GM18508 (cell line): ENCODE data around the gene SLC30A10.
"Not testable (repeated sequence)": the region's sequence is repeated elsewhere in the genome, so short reads cannot be mapped to it uniquely, and the experiment has no call there.

ENCODE experiments used
- ATAC-seq: cut with Tn5 transposase; IDR thresholded peaks from one replicate; pipeline ENCODE4 v1.9.1; 2021; ENCODE audit warnings: moderate number of reproducible peaks; ENCODE audit not compliant: insufficient read depth, unreplicated experiment

Gene SLC30A10

GRCh38 chr1:219927956-219928790 lies at the start of gene SLC30A10:
Gene SLC30A10 (minus strand): TSS chr1:219928557. CDS start chr1:219928440, 117 bp downstream.
- no peak for ATAC-seq

DNA sequence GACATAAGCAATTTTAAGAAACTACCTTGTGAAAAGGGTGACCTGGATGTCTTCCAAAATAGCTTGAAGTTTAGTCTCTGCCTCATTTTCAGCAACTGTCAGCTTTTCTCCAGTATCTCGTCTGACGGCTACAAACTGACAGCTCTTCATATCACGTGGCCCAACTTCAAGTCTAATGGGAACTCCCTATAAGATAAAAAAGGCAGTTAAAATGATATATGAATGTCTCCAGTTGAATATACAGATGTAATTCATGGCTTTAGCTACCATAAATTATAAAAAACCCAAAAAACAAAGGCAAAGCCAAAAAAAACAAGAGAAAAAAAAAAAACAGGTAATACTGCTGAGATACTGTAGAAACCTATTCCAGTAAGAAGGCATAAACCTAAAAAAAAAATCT lies 44.9 kb upstream of the SLC30A10 start:
- no peak for ATAC-seq

DNA sequence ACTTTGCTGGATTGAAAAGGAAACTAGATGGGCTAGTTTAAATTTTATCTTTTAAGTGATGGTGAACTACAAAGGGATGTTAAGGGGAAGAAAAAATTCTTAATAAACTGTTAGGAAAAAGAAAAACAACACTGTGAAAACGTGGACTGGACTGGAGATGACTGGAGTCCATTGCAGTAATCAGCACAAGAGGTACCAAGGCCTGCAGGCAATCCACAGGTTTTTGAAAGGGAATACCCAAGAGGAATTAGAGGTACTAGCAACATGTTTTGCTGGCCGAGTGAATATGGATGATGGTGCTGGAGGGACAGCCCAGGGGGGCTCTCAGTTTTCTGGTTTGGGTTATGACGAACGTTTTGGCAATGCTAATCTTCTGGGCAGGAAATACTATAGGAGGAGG lies 39.0 kb upstream of the SLC30A10 start:
- no peak for ATAC-seq

DNA sequence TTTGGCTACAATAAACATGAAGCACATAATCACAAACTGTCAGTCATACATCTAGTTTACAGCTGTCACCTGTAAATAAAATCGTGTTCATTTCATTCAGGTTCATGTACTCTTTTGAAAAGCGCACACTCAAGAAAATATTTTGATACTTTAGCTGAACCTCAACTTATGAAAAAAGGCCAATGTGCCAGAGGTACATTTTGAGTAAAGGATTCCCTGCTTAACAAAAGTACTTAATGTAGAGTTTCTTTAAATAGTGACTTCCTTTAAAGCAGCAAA lies 37.7 kb upstream of the SLC30A10 start:
- no peak for ATAC-seq

DNA sequence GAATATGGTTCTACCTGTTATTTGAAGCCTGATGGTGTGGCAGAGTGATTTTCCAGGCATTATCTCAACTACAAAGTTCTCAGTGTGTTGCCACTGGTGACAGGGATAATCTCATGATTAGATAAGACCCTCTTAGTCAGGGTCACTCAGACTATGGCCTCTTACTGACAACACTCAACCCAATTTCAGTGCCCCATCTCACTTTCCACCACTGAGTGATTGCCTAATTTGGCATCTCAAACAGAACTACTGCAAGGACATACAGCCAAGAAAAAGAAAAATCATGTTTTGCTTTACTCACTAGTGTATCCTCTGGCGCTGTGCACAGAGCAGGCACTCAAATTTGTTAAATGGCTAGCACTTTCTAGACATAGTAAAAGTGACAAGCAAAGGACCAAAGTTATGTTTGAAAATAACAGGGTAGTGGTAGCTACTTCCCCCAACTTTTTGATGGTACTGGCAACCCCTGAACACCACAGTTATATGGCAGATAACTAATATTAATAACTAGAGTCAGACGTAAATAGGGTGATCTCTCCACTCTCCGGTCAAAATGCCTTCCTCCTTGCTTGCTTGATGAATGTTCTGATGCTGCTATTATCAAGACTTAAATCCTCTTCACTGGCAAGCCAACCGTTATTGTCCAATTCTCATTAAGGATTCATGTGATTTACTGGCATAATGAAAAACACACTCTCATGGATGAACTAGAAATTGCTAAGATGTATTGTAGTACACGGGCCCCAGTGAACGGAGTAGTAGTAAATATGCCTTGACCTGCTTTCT lies 37.1 kb upstream of the SLC30A10 start:
- no peak for ATAC-seq

- no peak for ATAC-seq
Measured at GRCh38 chr1:219963432-219963831, 35.1 kb upstream of the SLC30A10 start.

DNA sequence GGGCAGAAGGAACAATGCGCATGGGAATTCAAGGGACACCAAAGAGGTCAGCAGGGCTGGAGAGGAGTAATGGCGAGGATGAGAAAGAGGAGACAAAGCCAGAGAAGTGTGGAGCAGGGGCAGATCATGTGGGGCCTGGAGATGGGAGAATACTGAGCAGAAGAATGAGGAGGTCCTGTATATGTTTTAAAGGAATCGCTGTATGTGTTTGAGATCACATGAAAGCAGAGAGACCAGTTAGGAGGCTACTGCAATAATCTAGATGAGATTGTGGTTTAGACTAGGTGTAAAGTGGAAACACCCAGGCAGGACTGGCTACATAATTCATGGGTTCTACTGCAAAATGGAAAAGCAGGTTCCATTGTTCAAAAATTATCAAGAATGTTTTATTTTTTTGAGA lies 33.3 kb upstream of the SLC30A10 start:
- no peak for ATAC-seq

DNA sequence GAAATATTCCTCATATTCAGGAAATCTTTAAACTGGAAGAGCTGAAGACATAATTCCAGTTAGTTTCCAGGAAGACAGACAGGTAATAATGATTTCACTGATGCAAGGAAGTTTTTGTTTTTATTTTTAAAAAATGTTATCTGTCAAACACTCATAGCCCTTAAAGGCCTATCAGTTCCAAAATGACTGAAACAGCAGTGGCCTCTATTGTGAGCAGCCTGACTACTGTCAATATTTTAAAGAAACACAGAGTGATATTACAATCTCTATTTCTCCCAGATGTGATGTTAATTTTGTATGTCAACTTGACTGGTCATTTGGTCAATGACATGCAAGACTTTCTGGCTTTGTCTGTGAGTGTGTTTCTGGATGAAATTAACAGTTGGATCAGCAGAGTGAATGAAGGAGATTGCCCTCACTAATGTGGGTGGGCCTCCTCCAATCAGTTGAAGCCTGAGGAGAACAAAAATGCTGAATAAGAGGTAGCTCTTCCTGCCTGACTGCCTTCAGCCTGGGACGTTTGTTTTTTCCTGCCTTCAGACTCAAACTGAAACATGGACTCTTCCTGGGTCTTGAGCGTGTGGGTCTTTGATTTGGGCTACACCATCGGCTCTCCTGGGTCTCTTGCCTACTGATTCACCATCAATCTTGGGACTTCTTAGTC lies 31.3 kb upstream of the SLC30A10 start:
- ATAC-seq = no peak

GRCh38 chr1:219958875-219959417 lies 30.6 kb upstream of the SLC30A10 start:
- ATAC-seq = no peak

DNA sequence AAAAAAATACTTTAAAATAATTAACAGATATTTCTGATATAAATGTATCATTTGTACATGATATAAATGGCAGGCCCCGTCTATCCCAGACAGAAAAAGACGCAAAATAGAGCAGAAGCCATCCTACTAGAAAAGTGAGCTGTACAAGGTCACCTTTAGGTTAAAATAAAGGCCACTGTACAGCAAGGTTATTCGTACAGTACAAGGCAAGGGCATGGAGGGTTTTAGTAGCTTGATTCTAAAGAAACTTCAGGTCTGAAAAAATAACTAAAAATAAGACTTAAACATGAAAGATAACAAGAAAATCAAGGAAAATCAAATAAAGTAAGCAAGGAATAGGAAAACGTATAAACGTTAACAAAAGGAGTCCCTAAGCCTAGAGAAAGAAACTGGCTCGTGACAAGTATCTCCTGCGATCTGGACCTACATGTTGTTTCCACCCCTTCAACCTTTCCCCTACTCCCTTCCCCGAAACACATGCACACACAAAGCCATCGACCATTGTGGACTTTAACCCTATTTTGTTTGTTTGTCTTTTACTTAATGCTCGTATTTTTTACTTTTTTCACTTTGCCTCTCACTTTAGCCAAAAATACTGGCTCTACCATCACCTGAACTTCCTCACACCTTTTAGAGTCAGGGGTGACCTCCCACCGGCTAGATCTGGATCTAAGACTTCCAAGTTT lies 26.5 kb upstream of the SLC30A10 start:
- no peak for ATAC-seq

DNA sequence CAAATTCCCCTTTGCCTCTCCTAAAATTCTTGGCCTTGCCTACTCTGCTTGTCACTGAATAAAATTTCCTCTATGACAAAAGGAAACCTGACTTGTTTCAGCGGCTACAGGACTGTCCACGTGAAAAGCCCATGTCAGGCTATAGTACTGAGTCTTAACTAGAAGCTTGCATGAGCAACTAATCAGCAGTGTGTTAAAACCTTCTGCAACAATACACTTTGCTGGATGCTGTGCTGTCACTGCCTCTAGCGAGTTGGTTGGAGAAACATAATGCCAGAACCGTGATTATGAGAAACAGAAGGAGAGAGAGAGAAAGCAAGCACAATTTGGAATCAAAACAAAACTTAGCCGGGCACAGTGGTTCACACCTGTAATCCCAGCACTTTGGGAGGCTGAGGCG lies 25.7 kb upstream of the SLC30A10 start:
- ATAC-seq = no peak

GRCh38 chr1:219952361-219952760 lies 24.0 kb upstream of the SLC30A10 start:
- no peak for ATAC-seq

DNA sequence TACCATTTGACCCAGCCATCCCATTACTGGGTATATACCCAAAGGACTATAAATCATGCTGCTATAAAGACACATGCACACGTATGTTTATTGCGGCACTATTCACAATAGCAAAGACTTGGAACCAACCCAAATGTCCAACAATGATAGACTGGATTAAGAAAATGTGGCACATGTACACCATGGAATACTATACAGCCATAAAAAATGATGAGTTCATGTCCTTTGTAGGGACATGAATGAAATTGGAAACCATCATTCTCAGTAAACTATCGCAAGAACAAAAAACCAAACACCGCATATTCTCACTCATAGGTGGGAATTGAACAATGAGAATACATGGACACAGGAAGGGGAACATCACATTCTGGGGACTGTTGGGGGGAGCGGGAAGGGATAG lies 20.9 kb upstream of the SLC30A10 start:
- ATAC-seq = not testable (repeated sequence)

- not testable (repeated sequence) for ATAC-seq
Measured at GRCh38 chr1:219948766-219949165, 20.4 kb upstream of the SLC30A10 start.

- ATAC-seq = no peak
Measured at GRCh38 chr1:219945795-219946194, 17.4 kb upstream of the SLC30A10 start.

- ATAC-seq = no peak
Measured at GRCh38 chr1:219941179-219942118, 13.1 kb upstream of the SLC30A10 start.

GRCh38 chr1:219940707-219941106 lies 12.3 kb upstream of the SLC30A10 start:
- no peak for ATAC-seq

- ATAC-seq = no peak
Measured at GRCh38 chr1:219938706-219939105, 10.3 kb upstream of the SLC30A10 start.

DNA sequence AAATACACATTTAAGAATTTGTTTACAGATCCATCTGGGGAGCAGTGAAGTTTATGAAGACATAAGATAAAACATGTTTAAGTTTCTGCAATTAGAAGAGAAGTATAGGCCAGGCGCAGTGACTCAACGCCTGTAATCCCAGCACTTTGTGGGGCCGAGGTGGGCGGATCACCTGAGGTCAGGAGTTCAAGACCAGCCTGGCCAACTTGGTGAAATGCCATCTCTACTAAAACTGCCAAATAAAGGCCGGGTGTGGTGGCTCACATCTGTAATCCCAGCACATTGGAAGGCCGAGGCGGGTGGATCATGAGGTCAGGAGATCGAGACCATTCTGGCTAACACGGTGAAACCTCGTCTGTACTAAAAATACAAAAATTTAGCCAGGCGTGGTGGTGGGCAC lies 5.4 kb upstream of the SLC30A10 start:
- ATAC-seq = not testable (repeated sequence)
